HG02840 (cell line): ENCODE results near the gene STXBP3.
"Not testable (repeated sequence)": the region's sequence is repeated elsewhere in the genome, so short reads cannot be mapped to it uniquely, and the experiment has no call there.

Source experiments
- ATAC-seq: cut with Tn5 transposase; IDR thresholded peaks from one replicate; pipeline ENCODE4 v1.9.1; 2021; ENCODE audit warnings: mild to moderate bottlenecking, moderate library complexity, moderate number of reproducible peaks; ENCODE audit not compliant: unreplicated experiment, low FRiP score

Gene STXBP3

GRCh38 chr1:108728327-108728923 is 18.0 kb upstream of the STXBP3 start:
- ATAC-seq: no peak

GRCh38 chr1:108729481-108729880 is 17.0 kb upstream of the STXBP3 start:
- ATAC-seq: no peak

- ATAC-seq: no peak
Measured at GRCh38 chr1:108732398-108732797, 14.1 kb upstream of the STXBP3 start.

GRCh38 chr1:108734171-108734865 is 12.2 kb upstream of the STXBP3 start:
- no peak for ATAC-seq

- no peak for ATAC-seq
Measured at GRCh38 chr1:108742253-108742652, 4.2 kb upstream of the STXBP3 start.

GRCh38 chr1:108745980-108746381 is 493 bp upstream of the STXBP3 start:
- ATAC-seq: no peak

GRCh38 chr1:108747171-108747850 is 837 bp downstream of the STXBP3 start:
- peak; percentile 19 for ATAC-seq

- no peak for ATAC-seq
Measured at GRCh38 chr1:108747898-108748297, 1.4 kb downstream of the STXBP3 start.

GRCh38 chr1:108749081-108749480 is 2.6 kb downstream of the STXBP3 start:
- ATAC-seq: no peak

- no peak for ATAC-seq
Measured at GRCh38 chr1:108750476-108751181, 4.2 kb downstream of the STXBP3 start.

GRCh38 chr1:108753363-108753762 is 6.9 kb downstream of the STXBP3 start:
- ATAC-seq: no peak

GRCh38 chr1:108758796-108759195 is 12.3 kb downstream of the STXBP3 start:
- ATAC-seq: no peak

- ATAC-seq: no peak
Measured at GRCh38 chr1:108767115-108767514, 20.6 kb downstream of the STXBP3 start.

- ATAC-seq: no peak
Measured at GRCh38 chr1:108767708-108768107, 21.2 kb downstream of the STXBP3 start.

- ATAC-seq: no peak
Measured at GRCh38 chr1:108777839-108778238, 31.4 kb downstream of the STXBP3 start.

- no peak for ATAC-seq
Measured at GRCh38 chr1:108779455-108779854, 33.0 kb downstream of the STXBP3 start.

GRCh38 chr1:108780937-108781574 is 34.6 kb downstream of the STXBP3 start:
- no peak for ATAC-seq

GRCh38 chr1:108781575-108781944 is 35.1 kb downstream of the STXBP3 start:
- ATAC-seq: not testable (repeated sequence)

- ATAC-seq: no peak
Measured at GRCh38 chr1:108785264-108785663, 38.8 kb downstream of the STXBP3 start.

- no peak for ATAC-seq
Measured at GRCh38 chr1:108785880-108786279, 39.4 kb downstream of the STXBP3 start.

- no peak for ATAC-seq
Measured at GRCh38 chr1:108791790-108792189, 45.3 kb downstream of the STXBP3 start.
